Colonic mucosa (tissue), 4 donors: ENCODE results near the gene PRPF40A. TPM values are rescaled to one million over a fixed set of nuclear protein-coding genes. Genes with fewer than 3 reads are reported as not detected.

Experiments
- DNase-seq: peaks from one replicate; pipeline ENCODE4 v3.0.0-alpha.2; 2020
- H3K27ac ChIP-seq: fragments of 200-600 bp; one replicate; pipeline ENCODE4 v1.8.0; 2021
- H3K27me3 ChIP-seq: fragments of 200-600 bp; one replicate; pipeline ENCODE4 v1.8.0; 2021
- H3K36me3 ChIP-seq: fragments of 200-600 bp; one replicate; pipeline ENCODE4 v1.8.0; 2021
- H3K4me1 ChIP-seq: fragments of 200-600 bp; one replicate; pipeline ENCODE4 v1.8.0; 2021; ENCODE audit warnings: mild to moderate bottlenecking
- H3K4me3 ChIP-seq: fragments of 200-600 bp; one replicate; pipeline ENCODE4 v1.8.0; 2021
- H3K9ac ChIP-seq, 2 donors: one replicate each; pipeline ENCODE4 v1.7.0; 2013; ENCODE audit warnings: control low read depth in 2 of 2, low read depth in 2 of 2, low read length in 2 of 2
- H3K9me3 ChIP-seq: fragments of 200-600 bp; one replicate; pipeline ENCODE4 v1.8.0; 2021
- CTCF ChIP-seq: fragments of 200-600 bp; IDR thresholded peaks from one replicate; pipeline ENCODE4 v1.8.0; 2022; ENCODE audit warnings: antibody characterized with exemption, mild to moderate bottlenecking
- intact Hi-C: fragments of 100-400 bp; cut with DNase I; formaldehyde crosslinking; loops from one replicate; pipeline ENCODE4 v1.14.1; 2022
- total RNA-seq, 2 donors: library from RNA; stranded (reverse); fragmentation: NEBNext Ultra II Directional in 1 of 2; extraction: Animal tissue kit (Norgen Biotek cat#: 25700) in 1 of 2; gene quantifications; one replicate each; pipeline ENCODE4 v1.2.1, GENCODE V29; 2021
- donor health status: healthy.
- donor health status: DM: no; HTN: no; CAD: no.
- donor health status: DM: no; HTN: no; CAD: no.

The PRPF40A gene
- total RNA-seq, 2 donors from 2014 or later: 103 to 115 TPM

DNA sequence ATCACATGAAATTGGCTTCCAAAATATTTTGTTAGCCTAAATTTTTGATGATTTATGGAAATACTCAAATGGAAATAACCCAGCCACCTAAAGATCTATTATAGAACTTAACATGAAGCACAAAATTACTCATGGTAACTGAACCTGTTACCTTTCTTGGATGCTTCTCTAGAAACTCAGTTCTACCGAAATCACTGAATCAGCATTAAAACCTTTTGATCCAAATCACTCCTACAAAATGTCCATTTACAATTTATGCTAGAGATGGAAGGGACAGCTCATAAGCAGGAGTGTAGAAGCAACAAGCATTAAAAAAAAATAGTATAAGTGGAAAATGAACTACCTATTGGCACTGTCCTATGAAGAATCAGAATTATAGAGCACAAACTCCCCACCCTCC lies 2.1 kb downstream of the PRPF40A start:
- TF ChIP-seq CTCF: no peak
- H3K4me1 ChIP-seq: peaks cover 2% of the 10 kb centered on the region
- no peak overlapping the region for H3K27ac ChIP-seq
- no peaks in the 10 kb centered on the region for H3K27me3 ChIP-seq
- H3K9me3 ChIP-seq: no peaks in the 10 kb centered on the region
- intact Hi-C loops: loop anchor here (10.0 kb wide), 1 partner anchor 540 kb away; the partner anchor contains the start of gene STAM2
- H3K4me3 ChIP-seq: no peak overlapping the region
- no peak overlapping the region for H3K9ac ChIP-seq
- H3K36me3 ChIP-seq: no peaks in the 10 kb centered on the region
- DNase-seq: no peak

GRCh38 chr2:152710713-152711112 lies 6.5 kb downstream of the PRPF40A start:
- no peak for DNase-seq
- Histone ChIP-seq H3K4me3 (no peak overlapping the region), H3K27ac (no peak overlapping the region), H3K36me3 (no peaks in the 10 kb centered on the region), H3K4me1 (no peaks in the 10 kb centered on the region), H3K9ac (no peak overlapping the region), H3K9me3 (no peaks in the 10 kb centered on the region), H3K27me3 (no peaks in the 10 kb centered on the region)
- intact Hi-C loops: loop anchor here (10.0 kb wide), 1 partner anchor 536 kb away; the partner anchor contains the start of gene STAM2
- TF ChIP-seq CTCF: no peak

DNA sequence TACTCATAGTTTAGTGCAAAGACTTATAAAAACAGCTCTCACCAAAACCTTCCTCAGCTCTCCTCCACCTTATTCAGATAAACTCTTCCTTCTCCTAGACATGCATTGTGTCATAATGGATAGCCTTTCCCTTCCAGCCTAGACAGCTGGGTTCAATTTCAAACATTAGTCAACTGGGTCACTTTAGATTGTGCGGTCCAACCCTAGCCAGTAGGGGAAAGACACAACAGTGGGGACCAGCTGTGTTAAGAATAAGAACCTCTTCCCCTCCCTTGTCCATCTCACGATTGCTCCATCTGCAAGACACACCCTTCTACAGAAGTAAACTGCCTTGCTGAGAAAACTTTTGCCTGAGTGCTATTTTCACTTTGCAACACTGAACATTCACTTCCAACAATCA lies 8.5 kb downstream of the PRPF40A start:
- Histone ChIP-seq H3K27ac (no peak overlapping the region), H3K9me3 (no peaks in the 10 kb centered on the region), H3K9ac (no peak overlapping the region), H3K4me3 (no peak overlapping the region), H3K27me3 (no peaks in the 10 kb centered on the region), H3K4me1 (no peaks in the 10 kb centered on the region), H3K36me3 (no peaks in the 10 kb centered on the region)
- no peak for TF ChIP-seq CTCF
- intact Hi-C loops: no loop called here
- DNase-seq: no peak

- Histone ChIP-seq H3K27me3 (no peaks in the 10 kb centered on the region), H3K27ac (no peak overlapping the region), H3K9ac (no peak overlapping the region), H3K9me3 (no peaks in the 10 kb centered on the region), H3K4me1 (no peaks in the 10 kb centered on the region), H3K36me3 (no peaks in the 10 kb centered on the region), H3K4me3 (no peak overlapping the region)
- TF ChIP-seq CTCF: no peak
- DNase-seq: no peak
- intact Hi-C loops: no loop called here
These were observed 10.7 kb downstream of the PRPF40A start for GRCh38 chr2:152706477-152707021.

GRCh38 chr2:152701198-152701597 lies 16.1 kb downstream of the PRPF40A start:
- intact Hi-C loops: no loop called here
- no peak for TF ChIP-seq CTCF
- no peaks in the 10 kb centered on the region for H3K4me1 ChIP-seq
- H3K4me3 ChIP-seq: no peak overlapping the region
- no peak for DNase-seq
- H3K27ac ChIP-seq: no peak overlapping the region
- no peaks in the 10 kb centered on the region for H3K27me3 ChIP-seq
- H3K36me3 ChIP-seq: no peaks in the 10 kb centered on the region
- no peaks in the 10 kb centered on the region for H3K9me3 ChIP-seq
- H3K9ac ChIP-seq: no peak overlapping the region
